ENCODE results near the gene ARHGEF40. TPM values are rescaled to one million over a fixed set of nuclear protein-coding genes. Genes with fewer than 3 reads are reported as not detected.

The ARHGEF40 gene
- total RNA-seq, 1 experiment from 2014 or later = 71.4 TPM

- H3K27ac ChIP-seq (ENCODE audit: insufficient read length, low read depth, low read length) = no peak overlapping the region
- H3K4me3 Mint-ChIP-seq = no peak overlapping the region
Observed at GRCh38 chr14:21089877-21090193, 19.7 kb downstream of the ARHGEF40 start.

More at GRCh38 chr14:21089877-21090193, 19.7 kb downstream of the ARHGEF40 start:
- H2BK12ac ChIP-seq (ENCODE audit: insufficient read length, low read depth, low read length) = no peak overlapping the region
- no peaks in the 10 kb centered on the region for H3K27me3 ChIP-seq (ENCODE audit: insufficient read depth, low read length)
- no peak for DNase-seq
- no peaks in the 10 kb centered on the region for H3K79me1 ChIP-seq (ENCODE audit: insufficient read depth, low read depth, low read length, poor library complexity, severe bottlenecking)
- H3K9me3 ChIP-seq (ENCODE audit: control insufficient read depth, low read depth, low read length) = no peaks in the 10 kb centered on the region
- H3K4me1 ChIP-seq (ENCODE audit: insufficient read depth, low read length) = peaks cover 6% of the 10 kb centered on the region
- H3K23ac ChIP-seq (ENCODE audit: insufficient read length, low read depth, low read length) = no peak overlapping the region
- H2BK5ac ChIP-seq (ENCODE audit: insufficient read length, low read length) = no peak overlapping the region
- Mint-ChIP-seq H3K4me1 (peaks cover 44 to 45% of the 10 kb centered on the region in 2 experiments), H3K36me3 (ENCODE audit: insufficient read depth in 1 of 3, low read depth in 3 of 3) (peaks cover 56 to 78% (median 72%) of the 10 kb centered on the region in 3 experiments), H3K27ac (peak overlapping the region in 1 of 3 experiments; percentile 32; a peak in 1 of 7 replicates), H3K27me3 (ENCODE audit: low read depth) (peaks cover 2% of the 10 kb centered on the region), H3K9me3 (no peaks in the 10 kb centered on the region; a peak in 3 of 5 replicates)
- no peak for TF ChIP-seq CTCF (conservative IDR thresholded peaks at IDR 0.05)
- H3K14ac ChIP-seq (ENCODE audit: insufficient read depth, low read length) = no peak overlapping the region
- H3K18ac ChIP-seq (ENCODE audit: insufficient read length, low read depth, low read length) = no peak overlapping the region
- WGBS (ENCODE audit: extremely low coverage, insufficient read length, low lambda C conversion rate) = no CpG with 5 or more reads among the region's 5 CpGs
- H3K4ac ChIP-seq (ENCODE audit: low read depth, low read length) = no peak overlapping the region
- no peak overlapping the region for H2BK20ac ChIP-seq (ENCODE audit: low read depth, low read length, poor library complexity, severe bottlenecking)
- no peak overlapping the region for H4K91ac ChIP-seq (ENCODE audit: insufficient read length, low read depth, low read length)
- no peak overlapping the region for H2BK120ac ChIP-seq (ENCODE audit: low read depth, low read length, poor library complexity, severe bottlenecking)
- H4K5ac ChIP-seq (ENCODE audit: insufficient read length, low read depth, low read length) = no peak overlapping the region
- no peak overlapping the region for H3K9ac ChIP-seq (ENCODE audit: extremely low read depth, insufficient read length, low read length)
- H2AFZ ChIP-seq (ENCODE audit: low read length) = no peak overlapping the region
- H3K23me2 ChIP-seq (ENCODE audit: insufficient read length, low read depth, low read length, poor library complexity, severe bottlenecking) = peaks cover 5% of the 10 kb centered on the region
- H4K8ac ChIP-seq (replicated peaks; ENCODE audit: insufficient read length, low read depth, low read length) = no peak overlapping the region
- H3T11ph ChIP-seq (ENCODE audit: low read length) = no peak overlapping the region
- H3K79me2 ChIP-seq (ENCODE audit: insufficient read depth, low read length) = no peaks in the 10 kb centered on the region
- H4K20me1 ChIP-seq (ENCODE audit: control insufficient read depth, insufficient read depth, insufficient read length) = no peaks in the 10 kb centered on the region
- no peak overlapping the region for H3K56ac ChIP-seq (ENCODE audit: insufficient read length, low read depth, low read length)
- H3K4me2 ChIP-seq (ENCODE audit: insufficient read depth, insufficient read length, low read length) = no peak overlapping the region
- H2BK15ac ChIP-seq (ENCODE audit: low read depth, low read length) = no peak overlapping the region
- no peak overlapping the region for H2AK5ac ChIP-seq (ENCODE audit: insufficient read length, low read length)
